ENCODE data around the gene BCR. TPM values are rescaled to one million over a fixed set of nuclear protein-coding genes. Genes with fewer than 3 reads are reported as not detected.

The BCR gene
- total and polyA plus RNA-seq, 2 of the 13 experiments (the other 11 are each of a cell fraction or from before 2014, with no cell fraction given) = 19.9 to 33.6 TPM

GRCh38 chr22:23239429-23239828 is 59.1 kb downstream of the BCR start:
- no peak overlapping the region for H3K9ac ChIP-seq (ENCODE audit: insufficient read depth, low read depth, low read length)
- ATAC-seq (no peak), DNase-seq (ENCODE audit: low spot score) (no peak), FAIRE-seq (no peak)
- in situ Hi-C loops (cut with HindIII; ENCODE audit: extremely low pct_ligation_motif_present, low pct_unique_long_range_greater_than_20kb) (no loop called here), intact Hi-C loops (cut with micrococcal nuclease; ENCODE audit: unreplicated experiment) (no loop called here)
- ChIA-PET POLR2A (no interaction called here), CTCF (ENCODE audit: low intra/inter-chr PET ratio, low total read pairs) (no interaction called here)
- no peaks in the 10 kb centered on the region for H3K27me3 ChIP-seq (ENCODE audit: control insufficient read depth in 1 of 2, insufficient read depth in 2 of 2, low read length in 2 of 2)
- H3K4me2 ChIP-seq (ENCODE audit: low read depth, low read length) = no peak overlapping the region
- H2AFZ ChIP-seq (ENCODE audit: low read length) = no peak overlapping the region
- TF ChIP-seq RBAK (CRISPR knock-in tag; IDR thresholded peaks at IDR 0.05) (peak; percentile 91), NBN (conservative IDR thresholded peaks at IDR 0.05) (no peak), POGZ (CRISPR knock-in tag; IDR thresholded peaks at IDR 0.05) (no peak)
- peaks cover 4 to 37% of the 10 kb centered on the region in 2 experiments; a peak in 3 of 5 replicates for H3K36me3 ChIP-seq (replicated peaks in 1 of 2; ENCODE audit: control insufficient read depth in 1 of 2, insufficient read depth in 2 of 2, low read length in 2 of 2)
- H3K79me2 ChIP-seq (ENCODE audit: insufficient read depth, low read length) = peaks cover 67% of the 10 kb centered on the region
- no peaks in the 10 kb centered on the region for H3K9me3 ChIP-seq (ENCODE audit: low read length)
- no peak overlapping the region for H3K27ac ChIP-seq (ENCODE audit: extremely low read length, insufficient read depth, low read length)
- H3K4me1 ChIP-seq (ENCODE audit: insufficient read depth, low read length) = peaks cover 7% of the 10 kb centered on the region
- 96% methylated on average over 2 of the region's 2 CpGs for WGBS (ENCODE audit: low lambda C conversion rate)
- H4K20me1 ChIP-seq (ENCODE audit: insufficient read depth, low read length) = peaks cover 3% of the 10 kb centered on the region; the same call in 1 of the 2 replicates
- no peak overlapping the region for H3K4me3 ChIP-seq (replicated peaks in 1 of 3; ENCODE audit: insufficient read depth in 1 of 3, low read depth in 2 of 3, low read length in 3 of 3)
- no TSS peak for BruUV-seq (replicated peaks)

- no peak overlapping the region for H3K4me2 ChIP-seq (ENCODE audit: low read depth, low read length)
- H3K9ac ChIP-seq (ENCODE audit: insufficient read depth, low read depth, low read length) = no peak overlapping the region
- no TSS peak for BruUV-seq (replicated peaks)
- no peaks in the 10 kb centered on the region for H3K9me3 ChIP-seq (ENCODE audit: low read length)
- H3K4me3 ChIP-seq (replicated peaks in 1 of 3; ENCODE audit: insufficient read depth in 1 of 3, low read depth in 2 of 3, low read length in 3 of 3) = no peak overlapping the region
- H3K27me3 ChIP-seq (ENCODE audit: control insufficient read depth in 1 of 2, insufficient read depth in 2 of 2, low read length in 2 of 2) = no peaks in the 10 kb centered on the region
- FAIRE-seq (peak; percentile 56), ATAC-seq (peak; percentile 62), DNase-seq (ENCODE audit: low spot score) (no peak)
- H3K27ac ChIP-seq (ENCODE audit: extremely low read length, insufficient read depth, low read length) = no peak overlapping the region
- CTCF ChIA-PET (ENCODE audit: low intra/inter-chr PET ratio, low total read pairs) = interaction anchor here (2.3 kb wide), 1 partner anchor 63 kb away, joined by 10 read pairs; no protein-coding TSS in a partner anchor
- WGBS (ENCODE audit: low lambda C conversion rate) = 96% methylated on average over 11 of the region's 13 CpGs
- H4K20me1 ChIP-seq (ENCODE audit: insufficient read depth, low read length) = peaks cover 3% of the 10 kb centered on the region; the same call in 1 of the 2 replicates
- peaks cover 4 to 34% of the 10 kb centered on the region in 2 experiments; a peak in 4 of 5 replicates for H3K36me3 ChIP-seq (replicated peaks in 1 of 2; ENCODE audit: control insufficient read depth in 1 of 2, insufficient read depth in 2 of 2, low read length in 2 of 2)
- POLR2A ChIA-PET = no interaction called here
- H2AFZ ChIP-seq (ENCODE audit: low read length) = no peak overlapping the region
- in situ Hi-C loops (cut with HindIII; ENCODE audit: extremely low pct_ligation_motif_present, low pct_unique_long_range_greater_than_20kb) (no loop called here), intact Hi-C loops (cut with micrococcal nuclease; ENCODE audit: unreplicated experiment) (loop anchor here (2.0 kb wide), 1 partner anchor 62 kb away; no protein-coding TSS in a partner anchor)
- peaks cover 21% of the 10 kb centered on the region for H3K4me1 ChIP-seq (ENCODE audit: insufficient read depth, low read length)
- peaks cover 67% of the 10 kb centered on the region for H3K79me2 ChIP-seq (ENCODE audit: insufficient read depth, low read length)
- no peak for TF ChIP-seq RBM39 (IDR thresholded peaks at IDR 0.05; ENCODE audit: low read depth, low read length, poor library complexity, severe bottlenecking)
- no peak for TF ChIP-seq JUNB (CRISPR knock-in tag; IDR thresholded peaks at IDR 0.05; ENCODE audit: borderline replicate concordance)
- TF ChIP-seq TEAD3 (CRISPR knock-in tag; optimal IDR thresholded peaks at IDR 0.05; ENCODE audit: borderline replicate concordance) = peak; percentile 21
- TF ChIP-seq PPARG (CRISPR knock-in tag; conservative IDR thresholded peaks at IDR 0.05) = no peak
- TF ChIP-seq, protein P1, sequence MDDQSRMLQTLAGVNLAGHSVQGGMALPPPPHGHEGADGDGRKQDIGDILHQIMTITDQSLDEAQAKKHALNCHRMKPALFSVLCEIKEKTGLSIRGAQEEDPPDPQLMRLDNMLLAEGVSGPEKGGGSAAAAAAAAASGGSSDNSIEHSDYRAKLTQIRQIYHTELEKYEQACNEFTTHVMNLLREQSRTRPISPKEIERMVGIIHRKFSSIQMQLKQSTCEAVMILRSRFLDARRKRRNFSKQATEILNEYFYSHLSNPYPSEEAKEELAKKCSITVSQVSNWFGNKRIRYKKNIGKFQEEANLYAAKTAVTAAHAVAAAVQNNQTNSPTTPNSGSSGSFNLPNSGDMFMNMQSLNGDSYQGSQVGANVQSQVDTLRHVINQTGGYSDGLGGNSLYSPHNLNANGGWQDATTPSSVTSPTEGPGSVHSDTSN (CRISPR knock-in tag; IDR thresholded peaks at IDR 0.05; ENCODE audit: borderline replicate concordance) = no peak
- TF ChIP-seq ATF6 (CRISPR knock-in tag; conservative IDR thresholded peaks at IDR 0.05) = no peak
- no peak for TF ChIP-seq ZNF44 (CRISPR knock-in tag; IDR thresholded peaks at IDR 0.05)
- TF ChIP-seq ZNF350 (CRISPR knock-in tag; IDR thresholded peaks at IDR 0.05; ENCODE audit: borderline replicate concordance, low read depth) = no peak
- TF ChIP-seq ETS1 (CRISPR knock-in tag; IDR thresholded peaks at IDR 0.05) = no peak
- TF ChIP-seq GABPB1 (CRISPR knock-in tag; IDR thresholded peaks at IDR 0.05) = no peak
- no peak for TF ChIP-seq ZKSCAN5 (CRISPR knock-in tag; IDR thresholded peaks at IDR 0.05)
Observed at GRCh38 chr22:23240639-23241389, 60.5 kb downstream of the BCR start.
